ENCODE results near the gene FAXC. TPM values are rescaled to one million over a fixed set of nuclear protein-coding genes. Genes with fewer than 3 reads are reported as not detected.

Gene FAXC
- total and polyA plus RNA-seq, 10 donors, result 0.05 to 1.0 (median 0.25) TPM; not detected in 1

DNA sequence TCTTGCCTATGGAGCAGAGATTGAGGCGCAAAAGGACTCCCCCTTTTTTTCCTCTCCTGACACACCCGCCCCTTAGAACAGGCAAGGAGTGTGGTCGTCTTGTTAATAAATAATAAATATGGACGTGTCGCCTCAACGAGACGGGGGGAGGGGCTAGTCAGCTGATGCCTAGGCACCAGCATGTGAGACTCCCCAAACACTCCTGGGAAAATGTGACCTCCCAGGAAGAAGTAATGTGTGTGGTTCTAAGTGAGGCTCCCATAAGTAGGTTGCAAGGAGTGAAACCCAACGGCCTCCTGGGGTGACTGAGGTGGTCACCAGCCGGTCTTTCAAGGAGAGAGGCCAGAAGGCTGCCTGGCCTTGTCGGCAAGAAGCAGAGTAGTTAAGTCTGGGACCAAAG lies 1.1 kb upstream of the FAXC start:
- H3K9me3 ChIP-seq, result no peaks in the 10 kb centered on the region
- H3K4me1 ChIP-seq, result peaks cover 0 to 18% (median 9%) of the 10 kb centered on the region in 6 donors
- DNase-seq, result no peak
- H3K27me3 ChIP-seq (replicated peaks in 1 of 7), result peaks cover 0 to 95% (median 36%) of the 10 kb centered on the region in 7 donors
- no peaks in the 10 kb centered on the region for H3K36me3 ChIP-seq
- no peak overlapping the region for H3K27ac ChIP-seq
- TF ChIP-seq, protein P1, sequence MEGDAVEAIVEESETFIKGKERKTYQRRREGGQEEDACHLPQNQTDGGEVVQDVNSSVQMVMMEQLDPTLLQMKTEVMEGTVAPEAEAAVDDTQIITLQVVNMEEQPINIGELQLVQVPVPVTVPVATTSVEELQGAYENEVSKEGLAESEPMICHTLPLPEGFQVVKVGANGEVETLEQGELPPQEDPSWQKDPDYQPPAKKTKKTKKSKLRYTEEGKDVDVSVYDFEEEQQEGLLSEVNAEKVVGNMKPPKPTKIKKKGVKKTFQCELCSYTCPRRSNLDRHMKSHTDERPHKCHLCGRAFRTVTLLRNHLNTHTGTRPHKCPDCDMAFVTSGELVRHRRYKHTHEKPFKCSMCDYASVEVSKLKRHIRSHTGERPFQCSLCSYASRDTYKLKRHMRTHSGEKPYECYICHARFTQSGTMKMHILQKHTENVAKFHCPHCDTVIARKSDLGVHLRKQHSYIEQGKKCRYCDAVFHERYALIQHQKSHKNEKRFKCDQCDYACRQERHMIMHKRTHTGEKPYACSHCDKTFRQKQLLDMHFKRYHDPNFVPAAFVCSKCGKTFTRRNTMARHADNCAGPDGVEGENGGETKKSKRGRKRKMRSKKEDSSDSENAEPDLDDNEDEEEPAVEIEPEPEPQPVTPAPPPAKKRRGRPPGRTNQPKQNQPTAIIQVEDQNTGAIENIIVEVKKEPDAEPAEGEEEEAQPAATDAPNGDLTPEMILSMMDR (IDR thresholded peaks at IDR 0.05 in 8 of 11, conservative IDR thresholded peaks at IDR 0.05 in 3 of 11), result no peak
- TF ChIP-seq POLR2AphosphoS5 (IDR thresholded peaks at IDR 0.05), result no peak
- TF ChIP-seq POLR2A (IDR thresholded peaks at IDR 0.05), result no peak
- WGBS, 5 donors, result 26 to 40% (median 33%) methylated on average over 10 of the region's 10 CpGs
- no peak overlapping the region for H3K4me3 ChIP-seq
- intact Hi-C loops (cut with DNase I; ENCODE audit: low total_unique reads), result no loop called here

DNA sequence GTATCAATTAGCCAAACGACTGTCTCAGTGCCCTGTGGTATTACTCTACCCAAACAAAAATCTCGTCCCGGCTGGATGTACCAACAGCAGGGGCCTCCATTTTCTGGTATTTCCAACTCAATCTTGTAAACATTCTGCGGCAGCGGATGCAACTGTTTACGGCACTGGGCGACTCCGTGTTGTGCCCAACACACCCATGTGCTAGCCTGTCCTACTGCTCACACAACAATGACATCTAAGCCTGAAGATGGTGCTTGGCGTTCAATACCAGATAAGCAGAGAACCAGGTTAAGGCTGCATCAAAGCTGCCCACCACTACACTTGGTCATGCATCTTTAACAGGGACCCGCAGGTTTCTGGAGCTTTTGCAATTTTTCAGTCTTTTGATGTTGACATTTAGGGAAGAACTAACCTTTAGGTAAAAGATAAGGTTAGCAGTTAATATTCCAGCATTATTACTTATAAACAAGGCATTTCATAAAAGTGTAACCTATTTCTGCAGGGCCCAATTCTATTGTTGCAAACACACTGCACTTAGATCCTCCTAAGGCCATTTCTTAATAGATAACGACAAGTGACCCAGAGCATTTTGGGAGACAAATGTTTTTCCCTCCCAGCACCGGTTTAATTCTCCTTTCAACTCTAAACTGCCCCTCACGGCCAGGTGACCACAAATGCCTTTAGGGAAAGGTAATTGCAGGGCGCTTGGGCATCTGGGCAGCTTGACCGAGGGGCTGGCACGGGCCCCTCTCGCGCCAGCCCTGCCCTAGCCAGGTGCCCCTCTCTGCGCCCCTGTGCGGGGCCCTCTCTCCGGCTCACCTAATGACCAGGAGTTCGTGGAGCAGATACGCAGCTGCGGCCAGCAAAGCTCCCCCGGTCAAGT lies 945 bp downstream of the FAXC start:
- Histone ChIP-seq H3K4me1 (peaks cover 0 to 18% (median 9%) of the 10 kb centered on the region in 6 donors), H3K36me3 (no peaks in the 10 kb centered on the region), H3K27me3 (replicated peaks in 1 of 7) (peaks cover 0 to 75% (median 28%) of the 10 kb centered on the region in 7 donors), H3K27ac (no peak overlapping the region), H3K4me3 (peak overlapping the region in 7 of 8 donors; percentile 9 to 74 (median 46)), H3K9me3 (no peaks in the 10 kb centered on the region)
- no peak for DNase-seq
- 56 to 62% (median 57%) methylated on average over 25 of the region's 25 CpGs for WGBS, 5 donors
- TF ChIP-seq POLR2AphosphoS5 (IDR thresholded peaks at IDR 0.05), result no peak
- no peak for TF ChIP-seq POLR2A (IDR thresholded peaks at IDR 0.05)
- TF ChIP-seq, protein P1 (IDR thresholded peaks at IDR 0.05 in 8 of 11, conservative IDR thresholded peaks at IDR 0.05 in 3 of 11), result no peak
- intact Hi-C loops (cut with DNase I; ENCODE audit: low total_unique reads), result no loop called here

DNA sequence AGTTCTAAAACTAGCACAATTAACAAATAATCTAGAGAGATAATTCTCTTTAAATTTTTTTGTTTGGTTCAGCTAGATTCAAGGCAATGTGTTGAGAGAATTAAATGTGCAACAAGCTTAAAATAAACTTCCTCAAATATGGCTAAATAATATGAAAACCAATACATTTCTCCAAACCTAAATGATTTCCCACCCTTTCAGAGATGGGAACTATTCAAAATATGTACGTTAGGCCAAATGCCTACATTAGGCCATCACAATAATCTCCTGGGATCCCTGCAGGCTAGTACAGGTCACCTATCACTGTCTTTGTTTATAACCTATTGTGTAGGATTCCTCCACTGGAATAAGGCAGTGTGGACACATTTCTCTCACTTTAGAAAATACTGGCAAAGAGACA lies 1.7 kb downstream of the FAXC start:
- WGBS, 5 donors, result 80 to 92% (median 83%) methylated on average over 1 of the region's 1 CpG
- H3K36me3 ChIP-seq, result no peaks in the 10 kb centered on the region
- no peak overlapping the region for H3K4me3 ChIP-seq
- H3K27ac ChIP-seq, result no peak overlapping the region
- H3K27me3 ChIP-seq (replicated peaks in 1 of 7), result peaks cover 0 to 68% (median 28%) of the 10 kb centered on the region in 7 donors
- no peaks in the 10 kb centered on the region for H3K9me3 ChIP-seq
- intact Hi-C loops (cut with DNase I; ENCODE audit: low total_unique reads), result no loop called here
- peaks cover 0 to 18% (median 9%) of the 10 kb centered on the region in 6 donors for H3K4me1 ChIP-seq
- TF ChIP-seq POLR2AphosphoS5 (IDR thresholded peaks at IDR 0.05) (no peak), POLR2A (IDR thresholded peaks at IDR 0.05) (no peak)
- TF ChIP-seq, protein P1 (IDR thresholded peaks at IDR 0.05 in 8 of 11, conservative IDR thresholded peaks at IDR 0.05 in 3 of 11), result no peak
- DNase-seq, result no peak

DNA sequence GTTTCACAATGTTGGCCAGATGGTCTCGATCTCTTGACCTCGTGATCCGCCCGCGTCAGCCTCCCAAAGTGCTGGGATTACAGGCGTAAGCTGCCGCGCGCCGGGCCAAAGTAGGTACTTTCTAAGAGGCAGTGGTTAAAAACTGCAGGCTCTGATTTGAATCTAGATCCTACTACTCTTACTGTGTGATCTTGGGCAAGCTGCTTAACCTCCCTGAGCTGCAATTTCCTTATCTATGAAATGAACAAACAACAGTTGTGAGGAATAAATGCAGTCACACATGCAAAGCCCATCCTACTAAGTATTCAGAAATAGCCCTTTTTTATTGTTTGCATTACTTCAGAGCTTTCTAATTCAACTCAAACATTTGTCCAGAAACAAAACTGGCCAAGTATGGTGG lies 2.9 kb downstream of the FAXC start:
- intact Hi-C loops (cut with DNase I; ENCODE audit: low total_unique reads), result no loop called here
- peaks cover 0 to 18% (median 9%) of the 10 kb centered on the region in 6 donors for H3K4me1 ChIP-seq
- no peak overlapping the region for H3K4me3 ChIP-seq
- no peak for DNase-seq
- TF ChIP-seq POLR2A (IDR thresholded peaks at IDR 0.05) (no peak), POLR2AphosphoS5 (IDR thresholded peaks at IDR 0.05) (no peak)
- TF ChIP-seq, protein P1 (IDR thresholded peaks at IDR 0.05 in 8 of 11, conservative IDR thresholded peaks at IDR 0.05 in 3 of 11), result no peak
- peaks cover 0 to 56% (median 28%) of the 10 kb centered on the region in 7 donors for H3K27me3 ChIP-seq (replicated peaks in 1 of 7)
- H3K9me3 ChIP-seq, result no peaks in the 10 kb centered on the region
- 82 to 96% (median 93%) methylated on average over 10 of the region's 10 CpGs for WGBS, 5 donors
- no peaks in the 10 kb centered on the region for H3K36me3 ChIP-seq
- H3K27ac ChIP-seq, result no peak overlapping the region
